ENCODE measurements around the gene F13A1.

GRCh38 chr6:6351511-6352025, 31.1 kb upstream of the F13A1 start:
- no peak for TF ChIP-seq POLR2AphosphoS5 (IDR thresholded peaks at IDR 0.05; ENCODE audit: borderline replicate concordance, low read depth, low read length)
- TF ChIP-seq EZH2 (IDR thresholded peaks at IDR 0.05), result no peak
